C4-2B (cell line): ENCODE results near the gene TMEM121.

Experiments
- ZFX ChIP-seq: fragments of 450-650 bp; IDR thresholded peaks from 2 replicates; pipeline ENCODE4 v1.6.1; 2017
- TF ChIP-seq, protein P1 (sequence below): fragments of 450-650 bp; conservative IDR thresholded peaks from 2 replicates; pipeline ENCODE4 v1.5.1; 2017; ENCODE audit warnings: mild to moderate bottlenecking

DNA sequence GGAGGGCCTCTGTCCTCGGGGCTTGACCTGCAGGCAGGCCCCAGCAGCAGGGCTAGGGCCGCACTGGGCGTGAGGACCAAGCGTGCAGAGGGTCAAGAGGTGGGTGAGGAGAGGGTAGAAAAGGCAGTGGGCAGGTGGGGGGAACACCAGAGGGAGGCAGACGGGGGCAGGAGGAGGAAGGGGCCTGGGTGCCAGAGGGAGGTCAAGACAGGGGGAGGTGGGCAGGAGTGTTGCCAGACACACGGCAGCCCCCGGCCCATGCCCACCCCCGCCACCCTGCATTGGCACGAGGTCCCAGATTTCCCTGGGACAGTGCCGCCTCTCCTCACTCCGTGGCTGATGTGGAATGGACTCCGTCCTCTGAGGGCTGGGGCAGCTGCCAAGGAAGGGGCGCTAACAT, 8.2 kb downstream of the TMEM121 start:
- TF ChIP-seq, protein P1, sequence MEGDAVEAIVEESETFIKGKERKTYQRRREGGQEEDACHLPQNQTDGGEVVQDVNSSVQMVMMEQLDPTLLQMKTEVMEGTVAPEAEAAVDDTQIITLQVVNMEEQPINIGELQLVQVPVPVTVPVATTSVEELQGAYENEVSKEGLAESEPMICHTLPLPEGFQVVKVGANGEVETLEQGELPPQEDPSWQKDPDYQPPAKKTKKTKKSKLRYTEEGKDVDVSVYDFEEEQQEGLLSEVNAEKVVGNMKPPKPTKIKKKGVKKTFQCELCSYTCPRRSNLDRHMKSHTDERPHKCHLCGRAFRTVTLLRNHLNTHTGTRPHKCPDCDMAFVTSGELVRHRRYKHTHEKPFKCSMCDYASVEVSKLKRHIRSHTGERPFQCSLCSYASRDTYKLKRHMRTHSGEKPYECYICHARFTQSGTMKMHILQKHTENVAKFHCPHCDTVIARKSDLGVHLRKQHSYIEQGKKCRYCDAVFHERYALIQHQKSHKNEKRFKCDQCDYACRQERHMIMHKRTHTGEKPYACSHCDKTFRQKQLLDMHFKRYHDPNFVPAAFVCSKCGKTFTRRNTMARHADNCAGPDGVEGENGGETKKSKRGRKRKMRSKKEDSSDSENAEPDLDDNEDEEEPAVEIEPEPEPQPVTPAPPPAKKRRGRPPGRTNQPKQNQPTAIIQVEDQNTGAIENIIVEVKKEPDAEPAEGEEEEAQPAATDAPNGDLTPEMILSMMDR = no peak
- no peak for TF ChIP-seq ZFX
